ENCODE measurements around the gene FRAS1.
"Not testable (repeated sequence)": the region's sequence is repeated elsewhere in the genome, so short reads cannot be mapped to it uniquely, and the experiment has no call there.

The FRAS1 gene

DNA sequence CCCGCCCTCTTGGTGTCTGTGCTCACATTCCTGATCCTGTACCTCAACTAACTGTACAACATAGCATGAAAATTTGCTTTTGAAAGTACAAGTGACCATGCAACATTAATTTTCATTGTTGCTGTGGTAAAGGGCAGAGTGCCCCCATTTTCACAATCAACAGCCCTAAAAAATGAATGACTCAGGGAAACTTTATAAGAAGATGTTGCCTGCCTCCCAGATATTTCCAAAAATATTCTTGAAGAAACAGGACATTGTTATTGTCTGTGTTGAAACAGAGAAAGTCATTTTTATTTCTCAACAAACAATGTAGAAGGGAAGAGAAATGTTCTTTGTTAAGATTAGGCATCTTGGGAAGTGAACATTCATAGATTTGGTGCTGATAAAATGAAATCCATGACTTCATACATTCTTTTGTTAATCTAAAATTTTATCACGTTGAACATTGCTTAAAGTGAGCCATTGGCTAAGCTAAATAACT is 380.5 kb downstream of the FRAS1 start:
- no peak for DNase-seq (ENCODE audit: low read depth in 2 of 2)

DNA sequence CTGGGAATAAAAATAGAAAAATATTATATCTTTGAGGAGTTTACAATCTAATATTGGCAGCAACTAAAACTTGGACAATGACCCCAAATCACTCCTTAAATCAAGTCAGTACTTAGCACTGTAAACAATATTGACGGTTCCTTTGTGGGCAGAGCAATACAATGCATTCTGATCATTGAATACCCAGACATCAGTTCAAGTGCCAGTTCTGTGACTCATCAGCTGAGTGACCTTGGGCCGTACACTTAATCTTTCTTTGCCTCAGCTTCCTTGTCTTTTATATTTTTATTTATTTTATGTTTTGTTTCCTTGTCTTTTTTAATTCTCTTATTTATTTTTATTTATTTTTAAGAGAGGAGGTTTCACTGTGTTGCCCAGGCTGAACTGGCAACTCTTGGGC is 382.2 kb downstream of the FRAS1 start:
- DNase-seq (ENCODE audit: low read depth in 2 of 2) = no peak

DNA sequence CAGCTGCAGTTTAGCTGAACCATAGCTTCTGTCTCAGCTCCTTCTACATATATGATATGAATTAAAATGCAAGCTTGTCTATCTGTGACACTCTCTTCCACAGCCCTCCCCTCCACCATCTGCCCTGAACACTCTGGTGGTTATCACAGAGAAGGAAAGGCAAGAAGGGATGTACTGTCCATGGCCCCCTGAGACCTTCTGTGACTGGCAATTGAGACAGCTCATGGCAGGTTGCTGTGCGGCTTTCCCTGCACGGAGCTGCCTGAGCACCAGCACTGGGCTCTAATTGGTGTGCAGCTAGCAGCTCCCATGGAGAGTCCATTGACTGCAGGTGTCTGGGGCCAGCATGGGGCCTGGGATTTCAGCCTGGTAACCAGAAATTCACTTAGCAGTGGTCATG is 384.6 kb downstream of the FRAS1 start:
- no peak for DNase-seq (ENCODE audit: low read depth in 2 of 2)

DNA sequence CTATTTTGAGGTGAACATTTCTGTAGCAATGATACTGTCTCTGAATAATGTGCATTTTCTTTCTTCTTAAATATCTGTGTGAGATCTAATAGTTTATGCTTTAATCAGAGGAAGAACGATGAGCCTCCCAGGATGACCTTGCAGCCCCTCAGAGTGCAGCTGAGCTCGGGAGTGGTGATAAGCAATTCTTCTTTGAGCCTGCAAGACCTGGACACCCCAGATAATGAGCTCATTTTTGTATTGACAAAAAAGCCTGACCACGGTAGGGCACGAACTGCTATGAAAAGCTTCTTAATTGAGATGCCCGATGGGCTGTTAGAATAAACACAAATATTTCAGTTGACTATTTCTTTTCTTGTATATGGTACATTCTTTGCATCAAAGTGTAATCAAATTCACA is 389.5 kb downstream of the FRAS1 start:
- no peak for DNase-seq (ENCODE audit: low read depth in 2 of 2)

DNA sequence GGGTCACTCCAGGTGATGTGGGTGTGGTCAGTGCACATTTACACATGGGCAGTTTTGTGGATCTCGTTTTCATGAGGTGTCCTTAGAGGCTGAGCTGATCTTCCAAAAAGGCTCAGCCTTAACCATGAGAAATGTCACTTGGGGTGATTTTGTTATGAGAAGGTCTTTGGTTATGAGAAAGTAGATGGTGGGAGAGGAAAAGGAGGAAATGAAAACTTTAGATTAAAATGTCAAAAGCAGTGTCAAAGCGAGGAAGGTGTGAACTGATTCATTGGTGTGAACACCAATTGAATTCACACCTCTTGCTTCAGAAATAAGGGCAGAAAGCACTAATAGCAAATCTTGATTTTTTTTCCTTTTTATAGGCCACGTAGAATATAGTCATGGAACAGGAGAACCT is 394.3 kb downstream of the FRAS1 start:
- no peak for DNase-seq (ENCODE audit: low read depth in 2 of 2)

DNA sequence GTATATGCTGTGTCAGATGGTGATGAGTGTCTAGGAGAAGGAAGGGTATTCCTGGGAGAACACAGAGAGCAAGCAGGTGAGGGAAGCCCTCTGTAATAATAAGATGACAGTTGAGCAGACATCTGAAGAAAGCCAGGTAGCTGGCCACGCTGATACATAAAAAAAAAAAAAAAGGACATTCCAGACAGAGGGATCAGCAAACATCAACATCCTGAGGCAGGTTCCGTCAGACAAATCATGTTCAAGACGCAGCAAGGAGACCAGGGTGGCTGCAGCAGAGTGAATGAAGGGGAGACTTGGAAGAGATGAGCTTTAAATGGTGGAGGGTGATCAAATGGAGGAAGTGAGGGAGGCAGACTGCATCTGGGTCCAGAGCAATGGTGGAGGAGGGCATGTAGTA is 396.9 kb downstream of the FRAS1 start:
- no peak for DNase-seq (ENCODE audit: low read depth in 2 of 2)

DNA sequence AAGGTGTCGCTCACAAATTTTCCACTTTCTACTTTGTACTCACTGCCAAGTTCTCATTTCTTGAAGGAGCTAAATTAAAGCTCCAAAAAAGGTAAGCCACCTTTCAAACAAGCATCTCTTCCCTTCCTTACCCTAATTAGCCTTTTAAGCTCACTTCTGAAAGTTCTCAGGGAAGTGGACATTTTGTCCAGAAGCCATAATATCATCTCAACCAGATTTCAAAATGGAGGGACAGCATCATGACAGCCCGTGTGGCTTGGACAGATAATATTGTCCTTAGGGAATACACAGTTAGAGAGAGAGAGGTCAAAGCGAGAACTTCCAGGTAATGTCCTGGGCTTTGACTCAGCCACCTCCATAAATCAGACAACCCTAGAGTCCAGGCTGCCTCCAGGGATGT is 400.6 kb downstream of the FRAS1 start:
- no peak for DNase-seq (ENCODE audit: low read depth in 2 of 2)

DNA sequence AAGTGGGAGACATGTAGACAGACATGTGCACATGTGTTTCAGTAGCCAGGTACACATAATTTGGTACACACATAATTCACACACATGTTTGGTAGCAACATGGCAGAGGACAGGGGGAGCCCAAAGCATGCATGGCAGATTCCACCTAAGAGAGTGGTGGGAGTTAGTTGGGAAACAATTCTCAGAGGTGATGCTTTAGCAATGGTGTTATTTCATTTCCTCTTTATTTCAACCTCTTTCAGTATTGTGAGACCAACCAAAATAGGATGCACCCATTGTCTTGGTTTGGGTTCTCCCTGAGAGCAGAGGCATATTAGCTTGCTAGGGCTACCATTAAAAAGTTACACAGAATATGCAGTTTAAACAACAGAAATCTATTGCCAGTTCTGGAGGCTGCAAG is 402.2 kb downstream of the FRAS1 start:
- no peak for DNase-seq (ENCODE audit: low read depth in 2 of 2)

DNA sequence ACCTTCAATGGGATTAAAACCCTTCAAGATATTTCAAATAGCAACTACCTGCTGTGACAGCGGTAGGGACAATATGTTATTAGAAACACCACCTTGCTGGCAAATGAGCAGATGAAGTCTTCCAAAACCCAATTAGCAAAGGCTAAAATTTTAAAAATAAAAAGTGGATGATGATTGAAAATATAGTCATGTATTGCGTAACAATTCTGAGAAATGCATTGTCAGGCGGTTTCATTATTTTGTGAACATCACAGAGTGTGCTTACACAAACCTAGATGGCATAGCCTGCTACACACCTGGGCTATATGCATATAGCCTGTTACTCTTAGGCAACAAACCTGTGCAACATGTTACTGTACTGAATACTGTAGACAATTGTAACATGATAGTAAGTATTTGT is 403.2 kb downstream of the FRAS1 start:
- DNase-seq (ENCODE audit: low read depth in 2 of 2) = no peak

DNA sequence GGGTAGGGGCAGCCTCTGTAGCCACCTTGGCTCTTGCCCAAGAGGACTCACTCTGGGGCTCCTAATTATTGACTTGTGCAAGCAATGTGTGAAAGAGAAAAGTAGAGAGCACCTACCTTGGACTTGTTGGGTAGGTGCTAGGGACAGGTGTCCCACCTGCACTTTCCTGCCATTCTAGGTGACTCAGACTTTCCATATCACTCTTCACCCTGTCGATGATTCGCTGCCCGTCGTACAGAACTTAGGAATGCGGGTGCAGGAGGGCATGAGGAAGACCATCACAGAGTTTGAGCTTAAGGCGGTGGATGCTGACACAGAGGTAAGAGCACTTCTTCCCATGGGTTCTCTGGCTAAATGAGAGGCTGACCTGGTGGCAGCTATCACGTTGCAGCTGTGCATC is 407.1 kb downstream of the FRAS1 start:
- no peak for DNase-seq (ENCODE audit: low read depth in 2 of 2)

DNA sequence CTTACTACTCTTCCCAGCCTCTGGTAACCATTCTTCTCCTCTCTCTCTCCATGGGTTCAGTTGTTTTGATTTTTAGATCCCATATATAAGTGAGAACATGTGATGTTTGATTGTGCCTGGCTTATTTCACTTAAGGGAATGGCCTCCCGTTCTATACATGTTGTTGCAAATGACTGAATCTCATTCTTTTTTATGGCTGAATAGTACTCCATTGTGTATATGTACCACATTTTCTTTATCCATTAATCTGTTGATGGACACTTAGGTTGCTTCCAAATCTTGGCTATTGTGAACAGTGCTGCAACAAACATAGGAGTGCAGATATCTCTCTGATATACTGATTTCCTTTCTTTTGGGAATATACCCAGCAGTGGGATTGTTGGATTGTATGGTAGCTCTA is 410.1 kb downstream of the FRAS1 start:
- DNase-seq (ENCODE audit: low read depth in 2 of 2) = not testable (repeated sequence)

DNA sequence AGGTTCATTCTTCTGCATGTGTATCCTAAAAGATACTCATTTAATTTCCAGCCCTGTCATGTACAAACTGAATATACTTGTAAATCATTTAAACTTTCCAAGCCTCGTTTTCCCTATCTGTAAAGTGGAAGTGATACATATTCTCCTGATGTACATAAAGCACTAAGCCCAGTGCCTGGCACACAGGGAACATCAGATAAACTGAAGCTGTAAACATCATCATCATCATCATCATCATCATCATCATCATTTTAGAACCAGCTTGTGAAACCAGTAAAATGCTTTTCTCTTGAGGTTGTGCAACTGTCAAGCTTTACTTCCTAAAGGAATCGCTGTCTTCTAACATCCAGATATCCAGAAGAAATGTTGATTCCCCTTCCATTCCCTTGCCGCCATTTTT is 411.1 kb downstream of the FRAS1 start:
- no peak for DNase-seq (ENCODE audit: low read depth in 2 of 2)

DNA sequence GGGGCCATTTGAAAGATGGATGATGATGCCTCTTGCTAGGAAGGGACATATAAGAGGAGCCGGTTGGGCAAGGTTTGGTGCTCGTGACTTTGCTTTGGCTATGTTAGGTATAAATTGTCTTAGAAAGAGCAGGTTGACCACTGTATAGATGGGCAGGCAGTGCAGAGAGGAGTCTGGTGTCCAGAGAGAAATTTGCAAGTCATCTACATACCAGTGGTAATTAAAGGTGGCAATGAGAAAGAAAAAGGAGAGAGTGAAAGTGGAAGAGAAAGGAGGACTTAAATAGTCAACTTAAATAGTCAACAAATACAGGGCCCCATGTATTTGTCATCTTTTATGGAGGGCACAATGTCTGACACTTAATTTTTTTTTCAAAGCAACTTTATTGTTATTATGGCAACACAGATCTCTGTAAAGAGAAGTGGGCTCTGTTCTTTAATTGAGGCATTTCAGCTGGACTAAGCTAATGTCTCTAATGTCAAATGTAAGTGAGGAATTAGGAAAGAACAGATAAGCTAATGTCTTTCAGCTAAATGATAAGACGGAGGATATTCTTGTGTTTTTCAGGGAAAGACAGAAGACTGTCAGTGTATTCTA is 419.1 kb downstream of the FRAS1 start:
- DNase-seq (ENCODE audit: low read depth in 2 of 2) = no peak

DNA sequence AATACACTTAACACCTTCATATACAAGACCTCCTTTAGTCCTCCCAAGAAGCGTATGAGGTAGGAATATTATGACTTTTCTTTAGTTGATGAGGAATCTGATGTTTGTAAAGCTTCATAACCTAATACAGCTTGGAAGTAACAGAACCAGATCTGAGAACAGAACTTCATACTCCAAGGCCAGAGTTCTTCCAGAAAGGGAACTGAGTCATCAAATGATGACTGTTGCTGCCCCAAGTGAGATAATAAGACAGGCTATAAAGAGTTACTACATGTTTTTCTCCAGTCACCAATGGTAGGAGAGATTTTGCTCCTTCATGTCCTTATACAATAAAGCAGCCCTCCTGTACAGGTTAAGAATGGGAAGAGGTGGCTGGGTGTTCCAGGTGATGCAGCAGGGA is 420.2 kb downstream of the FRAS1 start:
- no peak for DNase-seq (ENCODE audit: low read depth in 2 of 2)

DNA sequence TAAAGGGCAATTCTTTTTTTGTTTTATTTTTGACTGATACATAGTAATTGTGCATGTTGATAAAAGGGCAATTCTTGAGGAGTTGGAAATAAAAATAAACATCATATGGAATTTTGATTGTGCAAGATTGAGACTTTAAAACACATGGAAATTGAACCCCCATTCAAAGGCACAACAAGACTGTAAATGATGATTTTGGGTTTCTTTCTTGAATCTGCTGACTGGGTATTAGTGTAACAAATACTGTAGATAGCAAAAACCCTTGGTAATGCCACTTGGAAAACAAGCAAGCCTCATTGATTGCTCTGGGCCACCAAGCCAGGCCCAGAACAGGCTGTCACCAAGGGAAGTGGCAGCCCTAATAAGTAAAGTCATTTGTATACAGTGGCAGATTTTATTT is 421.4 kb downstream of the FRAS1 start:
- DNase-seq (ENCODE audit: low read depth in 2 of 2) = no peak

DNA sequence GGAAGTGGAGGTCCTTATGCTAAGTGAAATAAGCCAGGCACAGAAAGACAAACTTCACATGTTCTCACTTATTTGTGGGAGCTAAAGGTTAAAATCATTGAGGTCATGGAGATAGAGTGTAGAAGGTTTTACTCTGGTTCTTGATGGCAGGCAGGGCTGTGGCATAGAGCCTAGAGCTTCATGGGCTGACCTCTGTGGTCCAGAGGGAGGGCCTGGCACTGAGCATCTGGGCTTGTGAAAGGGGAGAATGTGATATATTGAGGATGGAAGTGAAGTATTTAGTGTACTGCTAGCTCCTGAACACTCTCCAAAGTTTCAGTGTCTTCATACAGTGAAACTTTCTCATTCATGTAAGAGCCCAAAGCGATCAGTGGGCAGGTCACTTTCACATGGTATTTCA is 423.2 kb downstream of the FRAS1 start:
- DNase-seq (ENCODE audit: low read depth in 2 of 2) = no peak

DNA sequence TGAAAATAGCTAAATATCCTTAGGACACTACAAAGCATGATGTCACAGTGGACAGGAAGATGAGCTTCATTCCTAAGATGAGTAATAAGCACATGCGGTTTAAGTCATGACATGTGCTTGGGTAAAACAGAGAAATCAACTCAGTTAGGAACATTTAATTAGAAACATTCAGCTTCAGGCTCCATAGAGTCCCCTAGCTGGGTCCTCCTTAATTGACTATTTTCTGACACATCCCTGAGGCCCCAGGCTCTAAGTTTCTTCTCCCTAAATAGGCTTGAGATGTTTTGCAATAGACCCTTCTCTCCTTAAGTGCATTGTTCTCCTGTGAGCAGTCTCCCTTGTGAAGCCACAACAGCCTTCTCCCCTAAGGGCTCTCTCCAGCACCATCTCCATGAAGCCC is 424.1 kb downstream of the FRAS1 start:
- no peak for DNase-seq (ENCODE audit: low read depth in 2 of 2)

DNA sequence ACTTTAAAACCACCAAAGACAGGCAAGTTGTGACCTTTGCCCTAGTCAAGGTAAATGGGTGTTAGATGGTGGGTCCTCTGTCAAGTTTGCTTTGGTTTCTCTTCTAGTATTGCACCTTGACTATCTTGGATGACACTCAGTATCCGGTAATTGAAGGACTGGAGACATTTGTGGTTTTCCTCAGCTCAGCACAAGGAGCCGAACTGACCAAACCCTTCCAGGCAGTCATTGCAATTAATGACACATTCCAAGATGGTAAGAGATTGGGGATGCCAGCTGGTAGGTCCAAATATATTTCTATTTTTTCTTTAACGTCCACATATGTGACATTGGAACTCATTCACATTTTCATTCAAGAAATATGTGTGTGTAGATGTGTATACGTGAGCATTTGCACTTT is 425.2 kb downstream of the FRAS1 start:
- no peak for DNase-seq (ENCODE audit: low read depth in 2 of 2)

DNA sequence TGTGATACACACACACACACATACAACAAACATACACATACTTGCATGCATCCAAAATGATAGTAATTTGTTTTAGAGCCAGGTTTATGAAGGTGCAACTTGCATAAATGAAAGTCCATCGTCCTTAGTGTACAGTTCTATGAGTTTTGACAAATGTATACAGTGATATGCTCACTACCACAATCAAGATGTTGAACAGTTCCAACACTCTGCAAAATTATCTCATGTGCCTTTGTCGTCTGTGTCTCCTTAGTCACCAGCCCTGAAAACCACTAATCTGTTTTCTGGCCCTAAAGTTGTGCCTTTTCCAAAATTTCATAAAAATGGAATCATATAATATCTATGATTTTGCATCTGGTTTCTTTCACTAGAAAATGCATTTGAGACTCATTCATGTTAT is 426.7 kb downstream of the FRAS1 start:
- no peak for DNase-seq (ENCODE audit: low read depth in 2 of 2)

DNA sequence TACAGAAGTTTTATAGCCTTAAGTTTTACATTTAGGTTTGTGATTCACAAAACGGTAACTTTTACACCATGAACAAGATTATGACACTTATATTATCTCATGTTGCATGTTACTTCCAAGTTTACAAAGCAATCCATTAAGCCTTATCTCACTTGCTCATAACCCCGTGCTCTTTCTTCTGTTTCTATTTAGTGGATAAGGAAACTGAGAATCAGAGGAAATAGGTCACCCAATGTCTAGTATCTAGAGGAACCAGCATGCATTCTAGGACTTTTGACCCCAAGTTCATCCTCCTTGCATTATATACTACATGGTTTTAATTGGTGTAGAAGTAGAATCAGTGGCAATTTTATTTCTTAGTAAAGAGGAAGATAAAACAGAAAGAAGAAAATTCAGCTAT is 427.5 kb downstream of the FRAS1 start:
- DNase-seq (ENCODE audit: low read depth in 2 of 2) = no peak

DNA sequence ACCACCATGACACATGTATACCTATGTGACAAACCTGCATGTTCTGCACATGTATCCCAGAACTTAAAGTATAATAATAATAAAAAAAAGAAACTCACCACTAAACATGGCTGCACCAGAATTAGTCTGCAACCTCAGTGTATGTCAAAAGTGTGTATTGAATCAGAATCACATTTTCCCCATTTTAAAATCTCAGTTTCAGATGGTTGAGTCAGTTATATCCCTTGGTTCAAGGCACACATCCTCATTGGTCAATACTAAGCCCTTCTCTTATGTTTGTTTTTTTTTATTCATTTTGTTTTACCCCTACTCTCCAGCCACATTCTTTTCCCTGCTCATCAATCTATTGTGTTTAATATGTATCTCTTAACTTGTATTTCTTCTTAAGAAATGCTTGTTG is 436.6 kb downstream of the FRAS1 start:
- DNase-seq (ENCODE audit: low read depth in 2 of 2) = no peak

DNA sequence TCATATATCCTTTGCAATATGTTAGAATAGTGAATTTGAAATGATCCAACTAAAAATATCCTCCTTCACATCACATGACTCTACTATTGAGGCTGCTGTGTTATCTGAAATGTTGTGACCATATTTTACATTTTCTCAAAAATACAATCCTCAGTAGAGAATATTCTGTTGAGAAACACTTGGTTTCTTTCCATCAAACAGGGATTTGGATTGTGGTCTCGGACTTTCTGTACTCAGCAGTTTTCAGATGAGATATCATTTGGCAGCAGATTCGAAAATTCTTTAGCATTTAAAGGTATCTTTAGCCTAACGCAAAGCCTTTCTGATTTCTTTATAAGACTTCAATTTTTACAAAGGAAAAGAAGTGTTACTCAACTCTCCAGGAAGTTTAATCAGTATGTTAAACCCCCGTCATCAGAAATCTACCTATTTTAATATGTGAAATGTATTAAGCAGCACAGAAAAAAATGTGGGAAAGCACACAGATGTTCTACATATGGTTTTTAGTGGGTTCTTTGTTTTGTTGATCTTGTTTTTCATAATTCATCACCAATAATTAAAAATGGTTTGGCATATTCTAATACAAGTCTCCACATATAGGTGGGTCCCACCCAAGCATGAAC is 439.0 kb downstream of the FRAS1 start:
- no peak for DNase-seq (ENCODE audit: low read depth in 2 of 2)

DNA sequence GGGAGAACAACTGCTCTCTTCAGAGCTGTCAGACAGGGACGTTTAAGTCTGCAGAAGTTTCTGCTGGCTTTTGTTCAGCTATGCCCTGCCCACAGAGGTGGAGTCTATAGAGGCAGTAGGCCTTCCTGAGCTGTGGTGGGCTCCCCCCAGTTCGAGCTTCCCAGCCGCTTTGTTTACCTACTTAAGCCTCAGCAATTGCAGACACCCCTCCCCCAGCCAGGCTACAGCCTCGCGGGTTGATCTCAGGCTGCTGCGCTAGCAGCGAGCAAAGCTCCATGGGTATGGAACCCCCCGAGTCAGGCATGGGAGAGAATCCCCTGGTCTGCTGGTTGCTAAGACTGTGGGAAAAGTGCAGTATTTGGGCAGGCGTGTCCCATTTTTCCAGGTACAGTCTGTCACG is 449.1 kb downstream of the FRAS1 start:
- DNase-seq (ENCODE audit: low read depth in 2 of 2) = not testable (repeated sequence)

DNA sequence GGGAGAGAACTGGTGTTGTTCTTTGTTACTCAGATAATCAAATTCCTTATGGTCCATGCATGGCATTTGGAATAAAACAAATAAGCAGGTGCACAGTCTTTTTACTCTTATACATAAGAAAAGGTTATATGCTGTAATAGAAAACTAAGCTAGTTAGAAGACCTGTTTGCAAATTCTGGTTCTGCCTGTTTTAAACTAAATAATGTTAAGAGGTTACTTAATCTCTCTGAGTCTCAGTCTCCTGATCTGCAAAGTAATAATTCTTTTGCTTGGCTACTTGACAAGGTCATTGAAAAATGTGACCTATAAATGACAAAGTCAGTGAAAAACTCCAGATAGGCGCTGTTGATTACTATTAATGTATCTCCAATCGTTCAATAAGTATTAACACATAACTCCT is 451.9 kb downstream of the FRAS1 start:
- no peak for DNase-seq (ENCODE audit: low read depth in 2 of 2)

Data from stimulated activated CD4-positive, alpha-beta T cell treated with anti-CD3 and anti-CD28 coated beads, Interleukin-15, amount 100 ng/mL, for 48 hours (primary cell).